Effector CD8-positive, alpha-beta T cell (primary cell): ENCODE data around the gene CPSF7.
"Not testable (repeated sequence)": the region's sequence is repeated elsewhere in the genome, so short reads cannot be mapped to it uniquely, and the experiment has no call there.

Source experiments
- DNase-seq: peaks from one replicate; lab custom pipeline; 2025; lab: John Stamatoyannopoulos, UW

The CPSF7 gene

GRCh38 chr11:61439615-61440014, 9.8 kb upstream of the CPSF7 start:
- DNase-seq, result no peak

GRCh38 chr11:61437496-61437895, 7.7 kb upstream of the CPSF7 start:
- DNase-seq, result no peak

- not testable (repeated sequence) for DNase-seq
Observed at GRCh38 chr11:61430839-61431238, 1.1 kb upstream of the CPSF7 start.

GRCh38 chr11:61429346-61429690, 457 bp downstream of the CPSF7 start:
- DNase-seq, result peak; percentile 63

DNA sequence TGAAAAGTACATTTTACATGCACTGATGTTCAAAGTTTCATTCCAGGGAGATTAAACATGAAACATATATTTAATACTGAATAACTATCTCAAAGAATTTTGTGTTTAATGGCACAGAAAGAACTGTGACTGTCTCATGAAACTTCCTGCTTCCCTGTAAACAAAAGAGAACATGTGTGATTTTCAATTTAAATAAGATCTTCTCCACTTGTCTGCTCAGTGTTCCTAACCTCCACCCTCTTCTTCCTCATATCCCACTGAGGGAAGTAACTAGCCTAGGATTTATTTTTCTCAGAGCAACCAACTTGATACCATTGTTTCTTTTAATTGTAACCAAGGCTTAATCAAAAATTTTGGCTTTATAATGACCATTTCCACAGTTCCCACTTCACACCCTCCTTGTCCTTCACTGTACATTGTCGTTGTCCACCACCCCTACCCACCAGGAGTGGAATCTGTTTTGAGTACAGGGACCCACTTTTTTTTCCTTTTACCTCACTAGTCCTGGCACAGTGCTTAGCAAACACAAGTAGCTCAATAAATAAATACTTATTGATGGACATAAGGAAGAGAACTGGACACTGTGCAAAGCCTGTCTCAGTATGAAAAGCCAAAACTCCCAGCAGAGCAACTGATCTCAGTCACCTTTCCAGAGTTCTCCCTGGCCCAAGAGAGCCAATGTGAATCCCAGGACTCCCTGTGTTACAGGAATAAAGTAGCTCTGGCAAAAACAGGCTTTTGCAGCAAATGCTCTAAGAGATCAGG, 4.2 kb downstream of the CPSF7 start:
- DNase-seq, result no peak

- DNase-seq, result no peak
Observed at GRCh38 chr11:61422226-61422625, 7.5 kb downstream of the CPSF7 start.

DNA sequence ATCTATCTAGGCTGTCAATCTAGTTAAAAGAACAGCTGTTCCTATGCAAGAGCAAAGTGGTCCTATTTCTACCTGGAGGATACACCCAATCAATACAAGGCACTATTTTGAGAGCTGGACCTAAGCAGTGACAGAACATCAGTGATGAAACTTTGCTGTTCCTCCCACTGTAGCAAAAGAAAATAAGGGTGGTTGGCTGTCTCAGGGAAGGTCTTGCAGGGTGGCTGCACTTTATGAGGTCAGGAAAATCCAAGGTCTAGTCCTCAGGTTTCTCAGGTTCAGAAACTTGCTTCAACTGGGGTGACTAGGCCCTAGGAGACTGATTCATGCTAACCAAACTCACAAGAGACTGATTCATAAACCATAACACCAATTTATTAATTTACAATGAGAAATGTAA, 11.6 kb downstream of the CPSF7 start:
- no peak for DNase-seq

DNA sequence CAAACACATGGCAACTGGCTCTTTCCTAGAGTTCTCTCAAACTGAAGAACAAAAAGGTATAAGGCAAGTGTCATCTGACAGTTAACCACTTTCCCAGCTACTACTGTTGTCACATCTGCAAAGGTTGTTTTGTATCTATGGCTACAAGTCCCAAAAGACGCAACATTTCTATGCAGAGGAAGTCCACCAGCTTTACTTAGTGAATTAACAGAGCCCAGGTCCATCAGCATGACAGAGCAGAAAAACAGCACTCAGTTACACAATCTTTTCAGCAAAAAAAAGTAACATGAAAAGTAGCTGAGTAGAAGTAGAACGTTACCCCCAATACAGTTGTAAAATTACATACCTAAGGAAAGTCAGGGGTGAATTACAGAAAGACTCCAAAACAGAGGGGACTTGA, 12.1 kb downstream of the CPSF7 start:
- DNase-seq, result no peak

DNA sequence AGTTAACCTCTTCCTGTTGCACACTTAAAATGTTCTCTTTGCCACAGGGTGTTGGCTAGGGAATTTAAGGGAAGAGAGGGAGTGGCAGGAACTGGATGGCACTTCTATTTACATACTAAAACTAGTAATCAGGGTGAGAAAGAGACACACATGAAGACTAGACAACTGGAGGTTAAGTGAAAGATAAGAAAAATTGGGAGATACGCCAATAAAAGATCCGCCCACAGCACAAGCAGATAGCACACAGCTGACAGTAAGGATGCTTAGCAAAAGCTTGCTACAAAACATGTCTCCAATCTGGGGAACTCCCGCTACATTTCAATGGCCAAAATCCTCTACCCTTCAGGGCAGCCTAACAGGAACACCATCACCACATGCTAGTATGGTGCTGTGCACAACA, 12.8 kb downstream of the CPSF7 start:
- no peak for DNase-seq

GRCh38 chr11:61415381-61415780, 14.4 kb downstream of the CPSF7 start:
- DNase-seq, result no peak

DNA sequence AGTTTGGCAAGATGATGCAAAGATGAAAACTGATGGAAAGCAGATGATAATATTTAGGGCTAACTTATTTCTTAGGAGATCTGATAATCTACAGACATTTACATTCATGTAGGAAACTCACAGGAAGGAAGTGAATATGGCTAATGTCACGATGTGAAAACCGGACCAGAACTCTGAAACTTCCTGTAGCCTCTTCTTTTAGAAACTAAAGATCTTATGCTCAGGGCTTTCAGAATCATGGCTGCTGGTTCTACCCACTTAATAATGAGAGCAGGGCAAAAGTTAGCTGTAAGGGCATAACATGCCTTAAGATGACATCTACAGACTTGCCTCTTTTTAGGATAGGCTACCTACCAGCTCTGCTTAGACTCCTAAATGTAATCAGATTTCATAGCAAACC, 15.2 kb downstream of the CPSF7 start:
- DNase-seq, result no peak

GRCh38 chr11:61413496-61413895, 16.3 kb downstream of the CPSF7 start:
- no peak for DNase-seq

- DNase-seq, result no peak
Observed at GRCh38 chr11:61411589-61411988, 18.2 kb downstream of the CPSF7 start.

DNA sequence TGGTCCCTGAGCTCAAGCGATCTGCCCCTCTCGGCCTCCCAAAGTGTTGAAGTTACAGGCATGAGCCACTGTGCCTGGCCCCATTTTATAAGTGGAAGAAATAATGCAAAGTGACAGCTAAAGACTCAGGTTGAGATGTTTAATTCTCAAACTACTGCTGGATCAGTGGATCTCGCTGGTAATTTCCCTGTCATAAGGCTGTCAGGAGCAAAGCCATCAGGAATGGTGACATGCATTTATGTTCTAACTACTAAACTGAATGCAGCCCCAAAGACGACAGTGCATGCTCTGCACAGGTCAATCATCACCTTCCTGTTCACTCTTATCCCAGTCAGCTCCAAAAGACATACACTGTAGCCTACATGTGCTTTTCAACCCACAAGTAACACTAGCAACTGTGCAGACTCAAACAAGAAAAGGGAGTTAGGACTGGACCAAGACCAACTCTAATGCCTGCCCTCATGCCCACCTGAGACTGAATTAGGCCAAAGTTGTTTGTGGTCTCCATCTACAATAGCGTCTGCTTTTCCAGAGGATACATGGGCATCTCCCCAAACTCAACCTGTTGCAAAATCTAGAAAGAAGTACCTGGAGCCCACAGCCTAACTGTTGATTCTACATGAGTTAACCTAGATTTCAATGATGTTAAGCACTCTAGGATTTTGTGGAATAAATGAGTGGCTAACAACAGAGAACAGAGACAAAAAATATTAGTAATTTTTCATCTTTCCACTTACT, 22.6 kb downstream of the CPSF7 start:
- no peak for DNase-seq

- no peak for DNase-seq
Observed at GRCh38 chr11:61406067-61406466, 23.7 kb downstream of the CPSF7 start.

GRCh38 chr11:61404641-61405040, 25.1 kb downstream of the CPSF7 start:
- DNase-seq, result no peak

- no peak for DNase-seq
Observed at GRCh38 chr11:61404103-61404502, 25.7 kb downstream of the CPSF7 start.

- no peak for DNase-seq
Observed at GRCh38 chr11:61403658-61404057, 26.1 kb downstream of the CPSF7 start.

DNA sequence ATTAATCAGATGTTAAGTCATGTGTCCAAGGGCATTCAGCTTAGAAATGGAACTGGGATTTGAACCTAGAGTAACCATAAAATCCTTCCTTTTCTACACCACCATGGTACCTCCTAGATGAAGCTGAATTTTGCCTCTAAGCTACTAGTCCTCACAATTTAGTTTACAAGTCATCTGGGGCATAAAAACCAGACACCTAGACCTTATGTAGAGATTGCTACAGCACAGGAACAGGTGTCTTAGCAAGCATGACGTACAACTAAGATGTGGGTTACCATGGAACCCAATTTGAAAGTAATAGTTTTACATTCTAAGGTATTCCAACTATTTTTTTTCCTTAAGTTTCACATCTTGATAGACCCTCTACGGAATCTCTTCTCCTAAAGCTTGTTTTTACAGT, 28.2 kb downstream of the CPSF7 start:
- DNase-seq, result no peak

- no peak for DNase-seq
Observed at GRCh38 chr11:61401173-61401572, 28.6 kb downstream of the CPSF7 start.

- DNase-seq, result no peak
Observed at GRCh38 chr11:61392981-61393595, 36.7 kb downstream of the CPSF7 start.

DNA sequence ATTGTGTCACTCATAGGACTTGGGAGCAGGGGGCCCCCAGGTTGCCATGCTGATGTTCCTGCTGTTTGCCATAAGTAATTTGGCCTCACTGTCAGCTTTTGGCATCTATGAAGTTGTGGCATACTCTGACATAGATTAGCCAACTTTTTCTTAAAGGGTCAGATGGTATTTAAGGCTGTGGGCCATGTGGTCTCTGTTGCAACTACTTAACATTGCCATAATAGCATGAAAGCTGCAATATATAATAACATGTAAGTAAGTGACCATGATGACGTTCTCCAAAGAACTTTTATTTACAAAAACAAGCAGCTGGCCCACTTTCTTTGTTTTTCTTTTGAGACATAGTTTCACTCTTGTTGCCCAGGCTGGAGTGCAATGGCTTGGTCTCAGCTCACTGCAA, 39.6 kb downstream of the CPSF7 start:
- no peak for DNase-seq
